HepG2 (cell line): Measurements from ENCODE around the gene PRAMEF8. TPM values are rescaled to one million over a fixed set of nuclear protein-coding genes. Genes with fewer than 3 reads are reported as not detected.
"Not testable (repeated sequence)": the region's sequence is repeated elsewhere in the genome, so short reads cannot be mapped to it uniquely, and the experiment has no call there.

Experiments used
- ATAC-seq: fragments of 200-7000 bp; cut with Tn5 transposase; 3 replicates; pipeline ENCODE4 v1.9.1; 2020; ENCODE audit warnings: mild to moderate bottlenecking, moderate library complexity
- Bru-seq: library from RNA; stranded (reverse); fragments of 400-500 nt; gene quantifications from one replicate; lab custom pipeline; 2021; lab: Mats Ljungman, UMichigan
- BruChase-seq, 2 experiments: library from RNA; stranded (reverse); fragments of 400-500 nt; gene quantifications; one replicate each; lab custom pipeline; 2021; lab: Mats Ljungman, UMichigan
- BruUV-seq: library from RNA; stranded (reverse); fragments of 400-500 nt; replicated peaks from 2 replicates; lab custom pipeline; 2021; lab: Mats Ljungman, UMichigan
- CTCF ChIA-PET: fragments of 300-600 bp; formaldehyde crosslinking; extraction: SDS; loops from one replicate; lab custom pipeline; 2021; ENCODE audit warnings: low total read pairs, inconsistent platforms, low intra/inter-chr PET ratio; lab: Yijun Ruan, JAX
- POLR2A ChIA-PET: fragments of 350-600 bp; sonication (Branson Sonifier 250); formaldehyde crosslinking; loops from one replicate; lab custom pipeline; 2020; ENCODE audit warnings: antibody characterized with exemption, inconsistent platforms; lab: Yijun Ruan, JAX
- DNase-seq: peaks from one replicate; pipeline ENCODE4 v3.0.0-alpha.2; 2015; ENCODE audit warnings: low spot score
- FAIRE-seq: peaks from 3 replicates; lab custom pipeline; 2011; peaks lifted over from hg19 to GRCh38; lab: Jason Lieb, UNC
- H2AFZ ChIP-seq: one replicate; pipeline ENCODE4 v1.6.1; 2011; ENCODE audit warnings: low read length, inconsistent platforms
- H3K27ac ChIP-seq: fragments of 300-600 bp; 3 replicates; pipeline ENCODE4 v1.8.0; 2011; ENCODE audit warnings: mixed run types, mild to moderate bottlenecking, mixed read lengths, low read length, inconsistent platforms; ENCODE audit not compliant: insufficient read depth; ENCODE audit errors: extremely low read length
- H3K27me3 ChIP-seq, 2 experiments: fragments of 200-600 bp in 1 of 2; 2 replicates in 1 of 2; 3 replicates in 1 of 2; pipeline versions ENCODE4 v1.6.0 to v1.8.0; 2011; ENCODE audit warnings: low read length in 2 of 2, mild to moderate bottlenecking in 2 of 2, moderate library complexity in 2 of 2, inconsistent platforms in 1 of 2; ENCODE audit not compliant: insufficient read depth in 2 of 2, control insufficient read depth in 1 of 2
- H3K36me3 ChIP-seq, 2 experiments: fragments of 200-600 bp in 1 of 2; replicated peaks in 1 of 2; 2 replicates in 1 of 2; 3 replicates in 1 of 2; pipeline versions ENCODE4 v1.5.1 to v1.8.0; 2011; ENCODE audit warnings: low read length in 2 of 2, inconsistent platforms in 1 of 2; ENCODE audit not compliant: insufficient read depth in 2 of 2, control insufficient read depth in 1 of 2
- H3K4me1 ChIP-seq: 2 replicates; pipeline ENCODE4 v1.5.1; 2012; ENCODE audit warnings: low read length, inconsistent platforms; ENCODE audit not compliant: insufficient read depth
- H3K4me2 ChIP-seq: 2 replicates; pipeline ENCODE4 v1.6.0; 2011; ENCODE audit warnings: low read depth, low read length, inconsistent platforms
- H3K4me3 ChIP-seq, 3 experiments: fragments of 200-600 bp in 1 of 3; sonication (generic), shearing (Covaris generic) in 1 of 3; replicated peaks in 1 of 3; 2 replicates each; pipeline ENCODE4 v1.5.1; 2011 to 2016; ENCODE audit warnings: low read length in 3 of 3, inconsistent platforms in 2 of 3, low read depth in 2 of 3, mild to moderate bottlenecking in 2 of 3, control low read depth in 1 of 3, mixed read lengths in 1 of 3; ENCODE audit not compliant: insufficient read depth in 1 of 3
- H3K79me2 ChIP-seq: one replicate; pipeline ENCODE4 v1.6.1; 2011; ENCODE audit warnings: low read length, inconsistent platforms; ENCODE audit not compliant: insufficient read depth
- H3K9ac ChIP-seq: 2 replicates; pipeline ENCODE4 v1.6.0; 2011; ENCODE audit warnings: mild to moderate bottlenecking, low read depth, low read length, inconsistent platforms; ENCODE audit not compliant: insufficient read depth
- H3K9me3 ChIP-seq: 2 replicates; pipeline ENCODE4 v1.5.1; 2012; ENCODE audit warnings: mild to moderate bottlenecking, low read length
- H4K20me1 ChIP-seq: 2 replicates; pipeline ENCODE4 v1.6.0; 2011; ENCODE audit warnings: inconsistent platforms, mild to moderate bottlenecking, low read length, moderate library complexity; ENCODE audit not compliant: insufficient read depth
- WGBS: methylation state at CpG from one replicate; pipeline ENCODE4 v1.1.6; 2017; ENCODE audit warnings: low lambda C conversion rate; 5-methylcytosine and 5-hydroxymethylcytosine counted together
- in situ Hi-C: cut with HindIII; loops from 2 replicates; pipeline ENCODE4 v1.10.0; 2017; ENCODE audit warnings: low pct_unique_long_range_greater_than_20kb; ENCODE audit not compliant: extremely low pct_ligation_motif_present
- intact Hi-C: fragments of 100-400 bp; cut with micrococcal nuclease; formaldehyde crosslinking; loops from one replicate; pipeline ENCODE4 v1.10.0; 2022; ENCODE audit not compliant: unreplicated experiment
- long read RNA-seq, 2 experiments: library from RNA in 1 of 2; library from polyadenylated mRNA in 1 of 2; stranded (forward) in 1 of 2; unstranded in 1 of 2; transcript quantifications; one replicate each; pipeline ENCODE4 v2.0.0, GENCODE V29; 2019 to 2022
- polyA minus RNA-seq, 3 experiments: library from RNA; depleted of rRNA, polyadenylated mRNA; stranded (reverse); fragments of >200 nt; gene quantifications; 2 replicates each; pipeline ENCODE4 v1.2.3, GENCODE V29; 2011; ENCODE audit warnings: low replicate concordance in 1 of 3
- polyA plus RNA-seq, 8 experiments: library from polyadenylated mRNA; depleted of rRNA in 3 of 8; stranded (reverse) in 7 of 8; unstranded in 1 of 8; fragments of >200 nt; fragmentation: Illumina TruSeq in 4 of 8; extraction: Trizol in 4 of 8; gene quantifications; 2 replicates each; pipeline versions ENCODE4 v1.2.1 to v1.2.3, GENCODE V29; 2011 to 2016; ENCODE audit warnings: low read depth in 4 of 8, missing spikeins in 1 of 8, mixed read lengths in 1 of 8; ENCODE audit not compliant: insufficient read depth in 1 of 8
- total RNA-seq, 5 experiments: library from RNA; depleted of rRNA; stranded (reverse); fragments of >200 nt; fragmentation: Illumina TruSeq; extraction: Trizol; gene quantifications; 2 replicates each; pipeline ENCODE4 v1.2.3, GENCODE V29; 2016; ENCODE audit warnings: low read depth in 1 of 5

The PRAMEF8 gene
- total RNA-seq (2016; rRNA removed; fragmentation: Illumina TruSeq; extraction: Trizol) (not detected in 2 replicates), polyA plus RNA-seq (2011; rRNA removed) (not detected in 2 replicates), polyA minus RNA-seq (2011; rRNA and poly(A)+ RNA removed; ENCODE audit: low replicate concordance) (not detected in 2 replicates), Bru-seq, nascent RNA (not detected), BruChase-seq, experiment 1, labeled RNA remaining after a 6-hour chase (not detected), BruChase-seq, experiment 2, labeled RNA remaining after a 2-hour chase (not detected)
- total RNA-seq (2016; cell fraction: cytosol; rRNA removed; fragmentation: Illumina TruSeq; extraction: Trizol; ENCODE audit: low read depth) = not detected in 2 replicates
- total RNA-seq (2016; cell fraction: insoluble cytoplasmic fraction; rRNA removed; fragmentation: Illumina TruSeq; extraction: Trizol) = not detected in 2 replicates
- total RNA-seq (2016; cell fraction: membrane; rRNA removed; fragmentation: Illumina TruSeq; extraction: Trizol) = not detected in 2 replicates
- total RNA-seq (2016; cell fraction: nucleus; rRNA removed; fragmentation: Illumina TruSeq; extraction: Trizol) = not detected in 2 replicates
- polyA plus RNA-seq (2011; cell fraction: cytosol; rRNA removed) = not detected in 2 replicates
- polyA plus RNA-seq (2011; cell fraction: nucleus; rRNA removed) = not detected in 2 replicates
- polyA plus RNA-seq (2012) = not detected in 2 replicates
- not detected in 2 replicates for polyA plus RNA-seq (2016; cell fraction: cytosol; fragmentation: Illumina TruSeq; extraction: Trizol; ENCODE audit: low read depth)
- polyA plus RNA-seq (2016; cell fraction: insoluble cytoplasmic fraction; fragmentation: Illumina TruSeq; extraction: Trizol; ENCODE audit: low read depth) = not detected in 2 replicates
- polyA plus RNA-seq (2016; cell fraction: membrane; fragmentation: Illumina TruSeq; extraction: Trizol; ENCODE audit: low read depth) = not detected in 2 replicates
- polyA plus RNA-seq (2016; cell fraction: nucleus; fragmentation: Illumina TruSeq; extraction: Trizol; ENCODE audit: insufficient read depth, low read depth) = not detected in 2 replicates
- not detected in 2 replicates for polyA minus RNA-seq (2011; cell fraction: cytosol; rRNA and poly(A)+ RNA removed)
- polyA minus RNA-seq (2011; cell fraction: nucleus; rRNA and poly(A)+ RNA removed) = not detected in 2 replicates
- long read RNA-seq, experiment 1 = 0 reads
- long read RNA-seq, experiment 2 = 0 reads

DNA sequence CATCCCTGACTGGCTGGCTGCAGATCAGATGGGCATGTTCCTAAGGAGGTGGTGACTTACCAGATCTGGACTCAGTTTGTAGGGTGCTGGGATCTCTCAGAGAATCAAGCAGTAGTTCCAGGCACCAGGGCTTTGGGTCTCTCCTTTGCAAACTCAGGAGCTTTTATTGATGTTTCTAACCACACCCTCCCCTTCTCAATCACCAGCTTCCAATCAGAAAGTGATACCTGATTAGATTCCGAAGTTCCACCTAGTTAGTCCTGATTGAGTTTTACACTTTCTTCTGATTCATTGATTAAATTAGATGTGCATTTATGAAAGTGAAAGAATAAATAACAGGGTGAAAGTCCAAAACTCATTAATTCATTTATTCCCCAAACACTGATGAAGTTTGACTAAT, at the start of gene PRAMEF8:
Gene PRAMEF8 (minus strand): TSS at position 101 of the 400 bp plus-strand sequence. CDS start 1,046 bp downstream, outside the sequence.
- POLR2A ChIA-PET, H3K9me3 ChIP-seq, H3K79me2 ChIP-seq, FAIRE-seq, CTCF ChIA-PET, DNase-seq, ATAC-seq, intact Hi-C loops, H2AFZ ChIP-seq, H3K27me3 ChIP-seq, H3K4me3 ChIP-seq, in situ Hi-C loops, H3K27ac ChIP-seq, H3K9ac ChIP-seq, H3K36me3 ChIP-seq, H3K4me2 ChIP-seq, H3K4me1 ChIP-seq, BruUV-seq, H4K20me1 ChIP-seq: not testable (repeated sequence)
- WGBS = no CpG with 5 or more reads among the region's 1 CpG

DNA sequence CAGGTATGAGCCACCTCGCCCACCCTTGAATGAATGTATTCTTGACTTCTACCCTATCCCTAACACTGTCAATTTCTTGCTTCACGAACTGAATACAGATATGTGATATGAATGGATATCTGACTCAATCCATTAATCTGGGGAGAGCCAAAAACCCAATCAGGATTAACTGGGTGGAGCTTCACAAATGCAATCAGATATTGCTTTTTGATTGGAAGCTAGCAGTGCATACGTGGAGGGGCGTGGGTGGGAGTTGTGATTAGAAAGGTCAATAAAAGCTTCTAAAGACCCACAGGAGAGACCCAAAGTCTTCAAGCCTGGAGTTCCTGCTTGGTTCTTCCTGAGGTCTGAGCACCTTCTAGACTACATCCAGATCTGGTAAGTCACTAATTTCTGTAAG, 30.3 kb upstream of the PRAMEF8 start, which contains the start of gene PRAMEF15:
Gene PRAMEF15 (plus strand): TSS at position 301 of the 400 bp plus-strand sequence. CDS start 2,827 bp downstream, outside the sequence.
- ATAC-seq = not testable (repeated sequence)

DNA sequence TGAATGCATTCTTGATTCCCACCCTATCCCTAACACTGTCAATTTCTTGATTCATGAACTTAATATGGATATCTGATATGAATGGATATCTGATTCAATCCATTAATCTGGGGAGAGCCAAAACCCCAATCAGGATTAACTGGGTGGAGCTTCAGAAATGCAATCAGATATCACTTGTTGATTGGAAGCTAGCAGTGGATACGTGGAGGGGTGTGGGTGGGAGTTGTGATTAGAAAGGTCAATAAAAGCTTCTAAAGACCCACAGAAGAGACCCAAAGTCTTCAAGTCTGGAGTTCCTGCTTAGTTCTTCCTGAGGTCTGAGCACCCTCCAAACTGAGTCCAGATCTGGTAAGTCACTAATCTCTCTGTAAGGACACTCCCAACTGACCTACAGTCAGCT, 18.3 kb upstream of the PRAMEF8 start, which contains the start of gene PRAMEF33:
Gene PRAMEF33 (plus strand): TSS at position 301 of the 400 bp plus-strand sequence. CDS start 2,416 bp downstream, outside the sequence.
- POLR2A ChIA-PET, CTCF ChIA-PET, intact Hi-C loops, H2AFZ ChIP-seq, H3K79me2 ChIP-seq, BruUV-seq, H3K27me3 ChIP-seq, H3K9me3 ChIP-seq, ATAC-seq, H3K4me2 ChIP-seq, in situ Hi-C loops, H3K4me1 ChIP-seq, H3K4me3 ChIP-seq, H4K20me1 ChIP-seq, H3K27ac ChIP-seq, H3K9ac ChIP-seq, DNase-seq, H3K36me3 ChIP-seq, FAIRE-seq: not testable (repeated sequence)
- WGBS = no CpG with 5 or more reads among the region's 1 CpG

More for the DNA sequence above, 30.3 kb upstream of the PRAMEF8 start, which contains the start of gene PRAMEF15:
- POLR2A ChIA-PET, H3K9me3 ChIP-seq, H3K36me3 ChIP-seq, H3K27me3 ChIP-seq, H3K4me2 ChIP-seq, CTCF ChIA-PET, H2AFZ ChIP-seq, intact Hi-C loops, BruUV-seq, H3K4me1 ChIP-seq, FAIRE-seq, H3K27ac ChIP-seq, in situ Hi-C loops, H4K20me1 ChIP-seq, H3K9ac ChIP-seq, DNase-seq, H3K79me2 ChIP-seq, H3K4me3 ChIP-seq: not testable (repeated sequence)
- WGBS = 0% methylated on average over 3 of the region's 4 CpGs
